ENCODE data around the gene GLI2.

DNA sequence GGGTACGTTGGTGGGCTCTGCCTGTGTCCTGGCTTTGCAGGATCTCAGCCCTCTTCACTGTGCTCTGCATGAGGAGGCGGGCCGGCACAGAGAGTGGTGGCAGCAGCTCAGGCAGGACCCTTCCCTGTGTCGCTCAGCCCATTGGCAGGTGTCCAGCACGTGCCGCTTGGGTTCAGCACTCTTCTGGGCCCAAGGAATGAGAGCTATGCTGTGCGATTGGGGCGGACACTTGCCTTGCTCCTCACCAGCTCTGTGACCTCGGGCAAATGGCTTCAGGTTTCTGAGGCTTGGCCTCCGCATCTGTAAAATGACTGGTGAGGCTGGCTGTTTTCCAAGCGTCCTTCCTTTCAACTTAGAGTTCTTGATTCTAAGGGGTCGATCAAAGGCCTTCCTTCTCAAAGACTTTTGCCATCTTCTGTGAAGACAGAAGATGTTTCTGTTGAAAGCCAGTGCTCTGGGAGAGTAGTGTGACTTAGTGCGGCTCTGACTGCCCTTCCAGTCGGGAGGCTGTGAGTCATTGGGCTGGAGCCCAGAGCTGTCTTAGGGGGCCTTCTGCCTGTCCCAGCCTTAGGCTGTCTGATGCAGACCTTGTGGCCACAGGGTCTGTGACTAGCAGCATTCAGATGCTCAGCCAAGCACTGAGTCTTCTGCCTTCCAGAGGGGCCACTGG is 35.6 kb downstream of the GLI2 start:
- TF ChIP-seq CTCF (IDR thresholded peaks at IDR 0.05; ENCODE audit: low read length) (no peak), EZH2phosphoT487 (IDR thresholded peaks at IDR 0.05; ENCODE audit: low read length) (no peak), EZH2 (optimal IDR thresholded peaks at IDR 0.05; ENCODE audit: low read depth, low read length) (no peak)

Data from MM.1S (cell line).